Adrenal gland (tissue), 12 donors: ENCODE data around the gene TTI1. TPM values are rescaled to one million over a fixed set of nuclear protein-coding genes. Genes with fewer than 3 reads are reported as not detected.

Experiments
- DNase-seq, 7 donors: peaks; one replicate each; pipeline ENCODE4 v3.0.0-alpha.2; 2019 to 2020
- H3K27ac ChIP-seq, 5 donors: fragments of 200-600 bp; sonication (generic) in 4 of 5; 1 replicate in 3 of 5; 2 replicates in 2 of 5; pipeline versions ENCODE4 v1.5.1 to v1.8.0; 2016 to 2020; ENCODE audit warnings: mild to moderate bottlenecking in 1 of 5
- H3K27me3 ChIP-seq: fragments of 200-600 bp; 2 replicates; pipeline ENCODE4 v1.8.0; 2021
- H3K36me3 ChIP-seq, 2 donors: fragments of 200-600 bp; replicated peaks in 1 of 2; 1 replicate in 1 of 2; 2 replicates in 1 of 2; pipeline versions ENCODE4 v1.5.1 to v1.8.0; 2018 to 2022
- H3K4me1 ChIP-seq, 2 donors: fragments of 200-600 bp; replicated peaks in 1 of 2; 1 replicate in 1 of 2; 2 replicates in 1 of 2; pipeline versions ENCODE4 v1.5.1 to v1.8.0; 2018 to 2021
- H3K4me3 ChIP-seq, 4 donors: fragments of 200-600 bp; sonication (generic) in 3 of 4; one replicate each; pipeline ENCODE4 v1.5.1; 2016 to 2018
- H3K9me3 ChIP-seq, 3 donors: fragments of 200-600 bp; sonication (generic) in 1 of 3; replicated peaks in 1 of 3; 1 replicate in 2 of 3; 2 replicates in 1 of 3; pipeline versions ENCODE4 v1.5.1 to v1.8.0; 2016 to 2021
- CTCF ChIP-seq, 6 experiments: fragments of 450-650 bp in 4 of 6; fragments of 200-600 bp in 2 of 6; sonication (generic) in 1 of 6; IDR thresholded peaks; 1 replicate in 5 of 6; 2 replicates in 1 of 6; pipeline versions ENCODE4 v1.5.1 to v1.8.0; 2016 to 2021; ENCODE audit warnings: antibody characterized with exemption in 6 of 6, mild to moderate bottlenecking in 2 of 6, moderate library complexity in 1 of 6
- POLR2A ChIP-seq, 2 donors: fragments of 450-650 bp; IDR thresholded peaks; one replicate each; pipeline ENCODE4 v1.6.1; 2017; ENCODE audit warnings: antibody characterized with exemption in 2 of 2, mild to moderate bottlenecking in 2 of 2, moderate library complexity in 1 of 2
- WGBS, 4 donors: extraction: QIAGEN DNeasy Blood & Tissue Kit in 2 of 4; methylation state at CpG; one replicate each; pipeline versions ENCODE4 v1.1.5 to v1.1.7; 2013 to 2017; 5-methylcytosine and 5-hydroxymethylcytosine counted together
- intact Hi-C, 2 donors: fragments of 100-400 bp; cut with DNase I; formaldehyde crosslinking; loops; one replicate each; pipeline versions ENCODE4 v1.14.1 to v1.15.0; 2022 to 2023
- polyA plus RNA-seq, 3 donors: library from polyadenylated mRNA; stranded (reverse); fragments of 200-250 nt in 2 of 3; fragments of 350-450 nt in 1 of 3; fragmentation: Illumina TruSeq in 1 of 3; extraction: RNeasy Lipid Tissue Mini Kit (QIAGEN cat#74804) in 1 of 3; gene quantifications; one replicate each; pipeline ENCODE4 v1.2.3, GENCODE V29; 2013 to 2014
- total RNA-seq, 9 donors: library from RNA; depleted of rRNA in 4 of 9; stranded (reverse); fragments of >200 nt in 4 of 9; fragments of 120-200 nt in 1 of 9; fragmentation: NEBNext Ultra II Directional in 1 of 9; extraction: Animal tissue kit (Norgen Biotek cat#: 25700) in 1 of 9; gene quantifications; one replicate each; pipeline versions ENCODE4 v1.1.0 to v1.2.4, GENCODE V29; 2013 to 2023
- donor health status: healthy with polysubstance abuse.
- donor health status: Bipolar disorder and iron deficiency.
- donor health status: DM: yes; HTN: yes; CAD: no.
- donor health status: DM: no; HTN: no; CAD: no.
- donor health status: DM: no; HTN: no; CAD: no.
- donor health status: DM: yes; HTN: yes; CAD: no.

Gene TTI1
- total and polyA plus RNA-seq, 12 donors = 12.5 to 28.7 (median 20.0) TPM

GRCh38 chr20:38060536-38060935 lies 27.3 kb upstream of the TTI1 start:
- no peaks in the 10 kb centered on the region for H3K27me3 ChIP-seq
- no peaks in the 10 kb centered on the region for H3K9me3 ChIP-seq
- DNase-seq = no peak
- H3K4me3 ChIP-seq = no peak overlapping the region
- no peak overlapping the region for H3K27ac ChIP-seq
- TF ChIP-seq CTCF (IDR thresholded peaks at IDR 0.05) (no peak), POLR2A (IDR thresholded peaks at IDR 0.05) (no peak)
- WGBS, 4 donors = 65 to 83% (median 78%) methylated on average over 5 of the region's 5 CpGs
- peaks cover 0 to 12% of the 10 kb centered on the region in 2 donors for H3K4me1 ChIP-seq
- intact Hi-C loops = loop anchor here (5.0 kb wide), 3 partner anchors 107 to 162 kb away; partner anchors contain the start of gene TGM2 (in 1 of the 2)
- H3K36me3 ChIP-seq = peaks cover 0 to 41% of the 10 kb centered on the region in 2 donors

- Histone ChIP-seq H3K4me3 (no peak overlapping the region), H3K27me3 (no peaks in the 10 kb centered on the region), H3K27ac (no peak overlapping the region), H3K9me3 (no peaks in the 10 kb centered on the region), H3K36me3 (peaks cover 0 to 36% of the 10 kb centered on the region in 2 donors), H3K4me1 (peaks cover 0 to 16% of the 10 kb centered on the region in 2 donors)
- WGBS, 4 donors = 83 to 91% (median 87%) methylated on average over 5 of the region's 5 CpGs
- TF ChIP-seq CTCF (IDR thresholded peaks at IDR 0.05) = no peak
- no peak for TF ChIP-seq POLR2A (IDR thresholded peaks at IDR 0.05)
- DNase-seq = no peak
- intact Hi-C loops = loop anchor here (5.0 to 10.0 kb wide), 4 partner anchors 65 to 162 kb away; partner anchors contain the start of gene TGM2 (in 2 of the 2)
Observed at GRCh38 chr20:38059832-38060231, 26.6 kb upstream of the TTI1 start.

- Histone ChIP-seq H3K27me3 (no peaks in the 10 kb centered on the region), H3K9me3 (no peaks in the 10 kb centered on the region), H3K4me1 (peaks cover 0 to 22% of the 10 kb centered on the region in 2 donors), H3K4me3 (no peak overlapping the region), H3K36me3 (peaks cover 0 to 30% of the 10 kb centered on the region in 2 donors), H3K27ac (peak overlapping the region in 2 of 5 donors; percentile 19 to 33)
- whole genome bisulfite sequencing, 4 donors = 18 to 24% (median 21%) methylated on average over 7 of the region's 7 CpGs
- peak; percentile 71 to 94 (median 84) for DNase-seq
- intact Hi-C loops = loop anchor here in 1 of 2 donors (5.0 to 10.0 kb wide), 2 partner anchors 63 to 110 kb away; partner anchors contain the start of gene TGM2
- TF ChIP-seq CTCF (IDR thresholded peaks at IDR 0.05) = peak; percentile 86 to 96 (median 90)
- no peak for TF ChIP-seq POLR2A (IDR thresholded peaks at IDR 0.05)
Observed at GRCh38 chr20:38057351-38057972, 24.2 kb upstream of the TTI1 start.

- Histone ChIP-seq H3K4me3 (no peak overlapping the region), H3K27me3 (no peaks in the 10 kb centered on the region), H3K4me1 (peaks cover 0 to 26% of the 10 kb centered on the region in 2 donors), H3K9me3 (no peaks in the 10 kb centered on the region), H3K36me3 (peaks cover 0 to 37% of the 10 kb centered on the region in 2 donors), H3K27ac (no peak overlapping the region)
- 92 to 96% (median 94%) methylated on average over 6 of the region's 6 CpGs for WGBS, 4 donors
- intact Hi-C loops = loop anchor here in 1 of 2 donors (5.0 to 10.0 kb wide), 2 partner anchors 61 to 111 kb away; partner anchors contain the start of gene TGM2
- no peak for TF ChIP-seq POLR2A (IDR thresholded peaks at IDR 0.05)
- no peak for TF ChIP-seq CTCF (IDR thresholded peaks at IDR 0.05)
- DNase-seq = no peak
Observed at GRCh38 chr20:38055848-38056247, 22.6 kb upstream of the TTI1 start.
